ENCODE results near the gene NEDD1.

DNA sequence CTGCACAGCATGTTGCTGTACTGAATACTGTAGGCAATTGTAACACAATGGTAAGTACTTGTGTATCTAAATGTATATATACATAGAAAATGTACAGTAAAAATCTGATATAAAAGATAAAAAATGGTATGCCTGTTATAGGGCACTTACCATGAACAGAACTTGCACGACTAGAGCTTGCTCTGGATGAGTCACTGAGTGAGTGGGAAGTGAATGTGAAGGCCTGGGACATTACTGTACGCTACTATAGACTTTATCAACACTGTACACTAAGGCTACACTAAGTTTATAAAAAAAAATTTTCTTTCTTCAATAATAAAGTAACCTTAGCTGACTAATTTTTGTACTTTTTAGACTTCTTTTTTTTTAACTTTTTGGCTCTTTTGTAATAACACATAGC lies 24.2 kb upstream of the NEDD1 start:
- TF ChIP-seq, protein P1, sequence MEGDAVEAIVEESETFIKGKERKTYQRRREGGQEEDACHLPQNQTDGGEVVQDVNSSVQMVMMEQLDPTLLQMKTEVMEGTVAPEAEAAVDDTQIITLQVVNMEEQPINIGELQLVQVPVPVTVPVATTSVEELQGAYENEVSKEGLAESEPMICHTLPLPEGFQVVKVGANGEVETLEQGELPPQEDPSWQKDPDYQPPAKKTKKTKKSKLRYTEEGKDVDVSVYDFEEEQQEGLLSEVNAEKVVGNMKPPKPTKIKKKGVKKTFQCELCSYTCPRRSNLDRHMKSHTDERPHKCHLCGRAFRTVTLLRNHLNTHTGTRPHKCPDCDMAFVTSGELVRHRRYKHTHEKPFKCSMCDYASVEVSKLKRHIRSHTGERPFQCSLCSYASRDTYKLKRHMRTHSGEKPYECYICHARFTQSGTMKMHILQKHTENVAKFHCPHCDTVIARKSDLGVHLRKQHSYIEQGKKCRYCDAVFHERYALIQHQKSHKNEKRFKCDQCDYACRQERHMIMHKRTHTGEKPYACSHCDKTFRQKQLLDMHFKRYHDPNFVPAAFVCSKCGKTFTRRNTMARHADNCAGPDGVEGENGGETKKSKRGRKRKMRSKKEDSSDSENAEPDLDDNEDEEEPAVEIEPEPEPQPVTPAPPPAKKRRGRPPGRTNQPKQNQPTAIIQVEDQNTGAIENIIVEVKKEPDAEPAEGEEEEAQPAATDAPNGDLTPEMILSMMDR (IDR thresholded peaks at IDR 0.05), result no peak
- no peak for TF ChIP-seq ZFX (IDR thresholded peaks at IDR 0.05; ENCODE audit: borderline replicate concordance)

Measured in 22Rv1 (cell line).